Measurements from ENCODE around the gene SERPINB1. TPM values are rescaled to one million over a fixed set of nuclear protein-coding genes. Genes with fewer than 3 reads are reported as not detected.

SERPINB1 gene
- total and polyA plus RNA-seq, 12 donors, result 16.3 to 73.7 (median 21.2) TPM

GRCh38 chr6:2820415-2820814 lies 21.2 kb downstream of the SERPINB1 start:
- intact Hi-C loops (cut with DNase I), result no loop called here
- Histone ChIP-seq H3K4me1 (peaks cover 3 to 39% (median 32%) of the 10 kb centered on the region in 9 donors), H3K9me3 (peaks cover 0 to 16% (median 7%) of the 10 kb centered on the region in 11 donors), H3K4me3 (no peak overlapping the region), H3K27me3 (no peaks in the 10 kb centered on the region), H3K27ac (peak overlapping the region in 2 of 10 donors; percentile 11 to 23), H3K36me3 (no peaks in the 10 kb centered on the region)
- no peak for DNase-seq
- WGBS, 2 donors, result 71 to 72% methylated on average over 2 of the region's 2 CpGs
- no peak for TF ChIP-seq CTCF (IDR thresholded peaks at IDR 0.05)
- ATAC-seq, result no peak

- TF ChIP-seq CTCF (IDR thresholded peaks at IDR 0.05), result no peak
- intact Hi-C loops (cut with DNase I), result no loop called here
- no peak for ATAC-seq
- Histone ChIP-seq H3K36me3 (no peaks in the 10 kb centered on the region), H3K9me3 (peaks cover 0 to 20% (median 7%) of the 10 kb centered on the region in 11 donors), H3K27me3 (no peaks in the 10 kb centered on the region), H3K4me1 (peaks cover 3 to 39% (median 32%) of the 10 kb centered on the region in 9 donors), H3K27ac (peak overlapping the region in 1 of 10 donors; percentile 11), H3K4me3 (no peak overlapping the region)
- 39 to 48% methylated on average over 7 of the region's 7 CpGs for WGBS, 2 donors
- no peak for DNase-seq
Measured at GRCh38 chr6:2819978-2820377, 21.7 kb downstream of the SERPINB1 start.

- no peak overlapping the region for H3K4me3 ChIP-seq
- peak; percentile 22 to 53 (median 38) for ATAC-seq
- TF ChIP-seq CTCF (IDR thresholded peaks at IDR 0.05), result no peak
- peaks cover 3 to 39% (median 32%) of the 10 kb centered on the region in 9 donors for H3K4me1 ChIP-seq
- peaks cover 0 to 20% (median 7%) of the 10 kb centered on the region in 11 donors for H3K9me3 ChIP-seq
- H3K27ac ChIP-seq, result peak overlapping the region in 7 of 10 donors; percentile 43 to 72 (median 68)
- intact Hi-C loops (cut with DNase I), result no loop called here
- 73 to 75% methylated on average over 5 of the region's 5 CpGs for WGBS, 2 donors
- no peak for DNase-seq
- H3K36me3 ChIP-seq, result no peaks in the 10 kb centered on the region
- H3K27me3 ChIP-seq, result no peaks in the 10 kb centered on the region
Measured at GRCh38 chr6:2819115-2819514, 22.5 kb downstream of the SERPINB1 start.

GRCh38 chr6:2818593-2818992 lies 23.1 kb downstream of the SERPINB1 start:
- intact Hi-C loops (cut with DNase I), result no loop called here
- H3K36me3 ChIP-seq, result no peaks in the 10 kb centered on the region
- ATAC-seq, result peak; percentile 42 to 83 (median 68)
- H3K27ac ChIP-seq, result peak overlapping the region in 8 of 10 donors; percentile 43 to 72 (median 64)
- WGBS, 2 donors, result 12 to 19% methylated on average over 3 of the region's 3 CpGs
- peak overlapping the region in 6 of 10 donors; percentile 4 to 32 (median 23) for H3K4me3 ChIP-seq
- no peak for TF ChIP-seq CTCF (IDR thresholded peaks at IDR 0.05)
- no peak for DNase-seq
- H3K27me3 ChIP-seq, result no peaks in the 10 kb centered on the region
- H3K9me3 ChIP-seq, result peaks cover 0 to 20% (median 7%) of the 10 kb centered on the region in 11 donors
- peaks cover 3 to 39% (median 32%) of the 10 kb centered on the region in 9 donors for H3K4me1 ChIP-seq
